Glutamatergic neuron (in vitro differentiated cells): ENCODE measurements around the gene TET1. TPM values are rescaled to one million over a fixed set of nuclear protein-coding genes. Genes with fewer than 3 reads are reported as not detected.
A peak's percentile ranks its signal among the peaks of the same experiment; 100 is the strongest.

Experiments
- DNase-seq: peaks from one replicate; pipeline ENCODE4 v3.0.0; 2022
- H3K27ac Mint-ChIP-seq: one replicate; pipeline ENCODE4 v1.8.0; 2020; ENCODE audit warnings: mild to moderate bottlenecking, mixed read lengths, inconsistent platforms; ENCODE audit not compliant: unreplicated experiment
- H3K27me3 Mint-ChIP-seq: one replicate; pipeline ENCODE4 v1.8.0; 2020; ENCODE audit warnings: mild to moderate bottlenecking, moderate library complexity, mixed read lengths, inconsistent platforms; ENCODE audit not compliant: unreplicated experiment
- H3K36me3 Mint-ChIP-seq: one replicate; pipeline ENCODE4 v1.8.0; 2020; ENCODE audit warnings: mild to moderate bottlenecking, mixed read lengths, inconsistent platforms; ENCODE audit not compliant: unreplicated experiment
- H3K4me1 Mint-ChIP-seq: one replicate; pipeline ENCODE4 v1.8.0; 2020; ENCODE audit warnings: mild to moderate bottlenecking, low read depth, mixed read lengths, inconsistent platforms; ENCODE audit not compliant: unreplicated experiment
- H3K4me3 Mint-ChIP-seq: one replicate; pipeline ENCODE4 v1.8.0; 2020; ENCODE audit warnings: mild to moderate bottlenecking, mixed read lengths, inconsistent platforms; ENCODE audit not compliant: unreplicated experiment
- H3K9me3 Mint-ChIP-seq: one replicate; pipeline ENCODE4 v1.8.0; 2020; ENCODE audit warnings: mild to moderate bottlenecking, moderate library complexity, mixed read lengths, inconsistent platforms; ENCODE audit not compliant: unreplicated experiment
- CTCF ChIP-seq: fragments of 200-600 bp; sonication (generic); IDR thresholded peaks from one replicate; pipeline ENCODE4 v1.5.0; 2021; ENCODE audit not compliant: partially characterized antibody, unreplicated experiment
- total RNA-seq: library from RNA; stranded (reverse); fragmentation: NEBNext Ultra II Directional; extraction: Animal tissue kit (Norgen Biotek cat#: 25700); gene quantifications from one replicate; pipeline ENCODE4 v1.2.1, GENCODE V29; 2021; ENCODE audit not compliant: unreplicated experiment

The TET1 gene
- total RNA-seq, 1 donor from 2014 or later, result 31.6 TPM

DNA sequence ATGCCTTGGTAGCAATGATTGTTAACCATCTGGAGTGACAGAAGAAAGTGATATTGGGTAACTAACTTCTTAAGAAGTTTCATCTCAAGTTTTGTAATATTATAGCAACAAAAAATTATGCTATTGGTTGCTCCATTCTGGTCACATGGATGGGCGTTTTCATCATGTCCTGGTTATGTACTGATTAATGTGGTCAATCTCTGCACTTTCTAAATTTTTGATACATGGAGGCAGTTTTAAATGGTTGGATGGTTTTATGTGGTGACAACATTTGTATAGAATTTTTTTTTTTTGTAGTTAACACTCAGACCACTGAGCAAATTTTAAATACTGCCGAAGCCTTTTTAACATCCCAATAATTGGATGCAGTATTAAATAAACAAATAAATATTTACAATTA is 105.7 kb downstream of the TET1 start:
- no peak overlapping the region for H3K4me3 Mint-ChIP-seq
- no peaks in the 10 kb centered on the region for H3K27me3 Mint-ChIP-seq
- H3K9me3 Mint-ChIP-seq, result peaks cover 1% of the 10 kb centered on the region

GRCh38 chr10:68666280-68666760 is 106.2 kb downstream of the TET1 start:
- no peak for TF ChIP-seq CTCF
- no peaks in the 10 kb centered on the region for H3K36me3 Mint-ChIP-seq
- no peaks in the 10 kb centered on the region for H3K27me3 Mint-ChIP-seq
- H3K4me1 Mint-ChIP-seq, result no peaks in the 10 kb centered on the region
- H3K9me3 Mint-ChIP-seq, result peaks cover 1% of the 10 kb centered on the region
- DNase-seq, result no peak
- H3K27ac Mint-ChIP-seq, result peak overlapping the region; percentile 48
- H3K4me3 Mint-ChIP-seq, result no peak overlapping the region

More for the DNA sequence above, 105.7 kb downstream of the TET1 start:
- no peak for TF ChIP-seq CTCF
- Mint-ChIP-seq H3K4me1 (no peaks in the 10 kb centered on the region), H3K36me3 (no peaks in the 10 kb centered on the region), H3K27ac (no peak overlapping the region)
- DNase-seq, result no peak

DNA sequence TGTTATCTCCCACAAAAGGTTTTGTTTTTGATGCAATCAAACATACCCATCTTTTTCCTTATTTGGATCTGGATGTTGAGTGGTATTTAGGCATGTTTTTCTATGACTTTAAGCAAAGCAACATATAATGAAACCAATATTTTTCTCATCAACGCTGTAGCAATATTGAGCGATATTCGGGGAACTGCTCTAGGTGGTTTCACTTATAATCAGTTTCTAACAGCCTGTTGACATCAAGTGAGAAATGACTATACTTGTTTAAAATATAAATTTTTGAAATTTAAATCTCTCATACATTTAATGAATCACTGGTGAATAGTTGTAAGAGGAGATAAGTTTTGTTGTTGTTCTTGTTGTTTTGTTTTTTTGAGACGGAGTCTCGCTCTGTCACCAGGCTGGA is 108.1 kb downstream of the TET1 start:
- Mint-ChIP-seq H3K4me3 (no peak overlapping the region), H3K9me3 (peaks cover 1% of the 10 kb centered on the region), H3K36me3 (peaks cover 3% of the 10 kb centered on the region), H3K27me3 (no peaks in the 10 kb centered on the region), H3K27ac (no peak overlapping the region), H3K4me1 (no peaks in the 10 kb centered on the region)
- DNase-seq, result no peak
- TF ChIP-seq CTCF, result no peak

GRCh38 chr10:68668972-68669371 is 108.8 kb downstream of the TET1 start:
- peaks cover 4% of the 10 kb centered on the region for H3K36me3 Mint-ChIP-seq
- no peak for DNase-seq
- no peak overlapping the region for H3K27ac Mint-ChIP-seq
- peaks cover 1% of the 10 kb centered on the region for H3K9me3 Mint-ChIP-seq
- TF ChIP-seq CTCF, result no peak
- H3K4me1 Mint-ChIP-seq, result no peaks in the 10 kb centered on the region
- no peak overlapping the region for H3K4me3 Mint-ChIP-seq
- H3K27me3 Mint-ChIP-seq, result no peaks in the 10 kb centered on the region

- Mint-ChIP-seq H3K4me1 (no peaks in the 10 kb centered on the region), H3K36me3 (no peaks in the 10 kb centered on the region), H3K4me3 (no peak overlapping the region), H3K9me3 (no peaks in the 10 kb centered on the region), H3K27ac (no peak overlapping the region), H3K27me3 (no peaks in the 10 kb centered on the region)
- no peak for TF ChIP-seq CTCF
- DNase-seq, result no peak
Measured at GRCh38 chr10:68684413-68684812, 124.3 kb downstream of the TET1 start.
